ENCODE results near the gene ADM. TPM values are rescaled to one million over a fixed set of nuclear protein-coding genes. Genes with fewer than 3 reads are reported as not detected.

ADM gene
- total RNA-seq, 2 experiments from 2014 or later, result 1.5 to 1.8 TPM

GRCh38 chr11:10320736-10321465, 16.0 kb downstream of the ADM start:
- Histone ChIP-seq H3K36me3 (ENCODE audit: insufficient read depth, low read length) (no peaks in the 10 kb centered on the region), H3K4me3 (ENCODE audit: low read length) (no peak overlapping the region), H3K4me1 (ENCODE audit: insufficient read depth, low read length) (peaks cover 3% of the 10 kb centered on the region), H3K9me3 (ENCODE audit: control insufficient read depth in 1 of 2, insufficient read depth in 1 of 2, low read length in 2 of 2) (no peaks in the 10 kb centered on the region), H3K27ac (ENCODE audit: low read depth in 1 of 2, low read length in 2 of 2) (no peak overlapping the region), H3K27me3 (ENCODE audit: control insufficient read depth in 1 of 2, insufficient read depth in 2 of 2, low read length in 2 of 2) (no peaks in the 10 kb centered on the region)
- H3K27ac Mint-ChIP-seq, result no peak overlapping the region
- H3K4me3 Mint-ChIP-seq, result no peak overlapping the region
- ATAC-seq (ENCODE audit: poor library complexity), result no peak
- no peaks in the 10 kb centered on the region for H3K4me1 Mint-ChIP-seq (ENCODE audit: low read depth)
- intact Hi-C loops (cut with DNase I, micrococcal nuclease), result loop anchor here (5.0 to 10.0 kb wide), 2 partner anchors 114 to 346 kb away; no protein-coding TSS in a partner anchor
- no peak for DNase-seq
- no peaks in the 10 kb centered on the region for H3K9me3 Mint-ChIP-seq
- TF ChIP-seq CTCF (IDR thresholded peaks at IDR 0.05), result no peak
- ChIA-PET POLR2A (interaction anchor here (1.4 kb wide), 1 partner anchor 18 kb away, joined by 4 read pairs; no protein-coding TSS in a partner anchor), CTCF (no interaction called here)
- H3K27me3 Mint-ChIP-seq, result peaks cover 10% of the 10 kb centered on the region
- no peaks in the 10 kb centered on the region for H3K36me3 Mint-ChIP-seq (ENCODE audit: low read depth)

- DNase-seq (no peak), ATAC-seq (ENCODE audit: poor library complexity) (no peak)
- Mint-ChIP-seq H3K27me3 (peaks cover 4% of the 10 kb centered on the region), H3K36me3 (ENCODE audit: low read depth) (no peaks in the 10 kb centered on the region), H3K27ac (no peak overlapping the region), H3K9me3 (no peaks in the 10 kb centered on the region), H3K4me3 (no peak overlapping the region), H3K4me1 (ENCODE audit: low read depth) (no peaks in the 10 kb centered on the region)
- H3K4me1 ChIP-seq (ENCODE audit: insufficient read depth, low read length), result peaks cover 3% of the 10 kb centered on the region
- H3K9me3 ChIP-seq (ENCODE audit: control insufficient read depth in 1 of 2, insufficient read depth in 1 of 2, low read length in 2 of 2), result no peaks in the 10 kb centered on the region
- no peak overlapping the region for H3K4me3 ChIP-seq (ENCODE audit: low read length)
- no peaks in the 10 kb centered on the region for H3K27me3 ChIP-seq (ENCODE audit: control insufficient read depth in 1 of 2, insufficient read depth in 2 of 2, low read length in 2 of 2)
- no peak for TF ChIP-seq CTCF (IDR thresholded peaks at IDR 0.05)
- H3K27ac ChIP-seq (ENCODE audit: low read depth in 1 of 2, low read length in 2 of 2), result no peak overlapping the region
- intact Hi-C loops (cut with DNase I, micrococcal nuclease), result loop anchor here (2.0 to 10.0 kb wide), 4 partner anchors 115 to 788 kb away; no protein-coding TSS in a partner anchor
- POLR2A ChIA-PET, result interaction anchor here (1.4 kb wide), 1 partner anchor 19 kb away, joined by 4 read pairs; no protein-coding TSS in a partner anchor
- H3K36me3 ChIP-seq (ENCODE audit: insufficient read depth, low read length), result no peaks in the 10 kb centered on the region
- CTCF ChIA-PET, result interaction anchor here (1.1 kb wide), 1 partner anchor 14 kb away, joined by 3 read pairs; no protein-coding TSS in a partner anchor
These were observed 17.5 kb downstream of the ADM start for GRCh38 chr11:10322401-10322800.

GRCh38 chr11:10322830-10323792, 18.2 kb downstream of the ADM start:
- CTCF ChIA-PET, result interaction anchor here (1.0 to 1.6 kb wide), 4 partner anchors 15 to 116 kb away, joined by 3 to 6 read pairs (median 4); no protein-coding TSS in a partner anchor
- no peaks in the 10 kb centered on the region for H3K27me3 ChIP-seq (ENCODE audit: control insufficient read depth in 1 of 2, insufficient read depth in 2 of 2, low read length in 2 of 2)
- DNase-seq, result peak in 6 of 14 experiments; percentile 23 to 78 (median 47)
- Mint-ChIP-seq H3K4me3 (no peak overlapping the region), H3K9me3 (no peaks in the 10 kb centered on the region), H3K36me3 (ENCODE audit: low read depth) (no peaks in the 10 kb centered on the region), H3K27me3 (peaks cover 4% of the 10 kb centered on the region), H3K27ac (no peak overlapping the region), H3K4me1 (ENCODE audit: low read depth) (no peaks in the 10 kb centered on the region)
- intact Hi-C loops (cut with DNase I, micrococcal nuclease), result loop anchor here (1.0 to 10.0 kb wide), 7 partner anchors 115 to 788 kb away; no protein-coding TSS in a partner anchor
- peak; percentile 91 for ATAC-seq (ENCODE audit: poor library complexity)
- H3K36me3 ChIP-seq (ENCODE audit: insufficient read depth, low read length), result no peaks in the 10 kb centered on the region
- no peaks in the 10 kb centered on the region for H3K9me3 ChIP-seq (ENCODE audit: control insufficient read depth in 1 of 2, insufficient read depth in 1 of 2, low read length in 2 of 2)
- TF ChIP-seq CTCF (IDR thresholded peaks at IDR 0.05), result peak; percentile 80
- no peak overlapping the region for H3K4me3 ChIP-seq (ENCODE audit: low read length)
- peaks cover 3% of the 10 kb centered on the region for H3K4me1 ChIP-seq (ENCODE audit: insufficient read depth, low read length)
- POLR2A ChIA-PET, result no interaction called here
- H3K27ac ChIP-seq (ENCODE audit: low read depth in 1 of 2, low read length in 2 of 2), result no peak overlapping the region
